DOHH2 (cell line): Measurements from ENCODE around the gene LACRT.

ENCODE experiments used
- EZH2phosphoT487 ChIP-seq: fragments of 200-600 bp; sonication (generic); IDR thresholded peaks from 2 replicates; pipeline ENCODE4 v1.6.1; 2017; ENCODE audit warnings: borderline replicate concordance, mild to moderate bottlenecking, antibody characterized with exemption, low read length, moderate library complexity, mixed read lengths
- TF ChIP-seq, protein P1 (sequence below): fragments of 200-600 bp; sonication (generic); IDR thresholded peaks from one replicate; pipeline ENCODE4 v1.5.1; 2014; ENCODE audit warnings: antibody characterized with exemption, mild to moderate bottlenecking, low read depth, low read length; ENCODE audit not compliant: poor library complexity, severe bottlenecking

DNA sequence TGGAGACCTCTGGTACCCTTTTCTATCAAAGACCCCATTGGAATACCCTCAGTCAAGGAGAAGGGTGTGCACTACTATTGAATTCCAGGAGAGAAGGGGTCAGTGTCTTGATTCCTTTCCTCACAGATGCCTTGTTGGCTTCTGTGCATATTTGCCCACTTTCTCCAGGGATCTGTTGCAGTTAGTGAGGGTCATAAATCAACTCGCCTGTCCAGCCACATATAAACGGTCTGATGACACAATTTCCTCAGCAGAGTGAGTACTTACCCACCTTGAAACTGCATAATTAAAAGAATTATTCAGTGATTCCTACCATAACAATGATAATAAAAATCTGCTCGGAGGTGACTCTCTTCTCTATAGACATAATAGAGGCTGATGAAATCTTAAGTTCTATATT, 27.3 kb upstream of the LACRT start:
- TF ChIP-seq, protein P1, sequence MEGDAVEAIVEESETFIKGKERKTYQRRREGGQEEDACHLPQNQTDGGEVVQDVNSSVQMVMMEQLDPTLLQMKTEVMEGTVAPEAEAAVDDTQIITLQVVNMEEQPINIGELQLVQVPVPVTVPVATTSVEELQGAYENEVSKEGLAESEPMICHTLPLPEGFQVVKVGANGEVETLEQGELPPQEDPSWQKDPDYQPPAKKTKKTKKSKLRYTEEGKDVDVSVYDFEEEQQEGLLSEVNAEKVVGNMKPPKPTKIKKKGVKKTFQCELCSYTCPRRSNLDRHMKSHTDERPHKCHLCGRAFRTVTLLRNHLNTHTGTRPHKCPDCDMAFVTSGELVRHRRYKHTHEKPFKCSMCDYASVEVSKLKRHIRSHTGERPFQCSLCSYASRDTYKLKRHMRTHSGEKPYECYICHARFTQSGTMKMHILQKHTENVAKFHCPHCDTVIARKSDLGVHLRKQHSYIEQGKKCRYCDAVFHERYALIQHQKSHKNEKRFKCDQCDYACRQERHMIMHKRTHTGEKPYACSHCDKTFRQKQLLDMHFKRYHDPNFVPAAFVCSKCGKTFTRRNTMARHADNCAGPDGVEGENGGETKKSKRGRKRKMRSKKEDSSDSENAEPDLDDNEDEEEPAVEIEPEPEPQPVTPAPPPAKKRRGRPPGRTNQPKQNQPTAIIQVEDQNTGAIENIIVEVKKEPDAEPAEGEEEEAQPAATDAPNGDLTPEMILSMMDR = no peak
- TF ChIP-seq EZH2phosphoT487 = no peak
